Stimulated activated CD4-positive, alpha-beta T cell treated with anti-CD3 and anti-CD28 coated beads, TNF-alpha, amount 100 ng/mL, for 48 hours (primary cell): ENCODE results near the gene NETO2.
A peak's percentile ranks its signal among the peaks of the same experiment; 100 is the strongest.

Source experiments
- DNase-seq, 3 donors: peaks; one replicate each; pipeline ENCODE4 v3.0.0-alpha.2; 2020; ENCODE audit warnings: low read depth in 3 of 3

Gene NETO2

DNA sequence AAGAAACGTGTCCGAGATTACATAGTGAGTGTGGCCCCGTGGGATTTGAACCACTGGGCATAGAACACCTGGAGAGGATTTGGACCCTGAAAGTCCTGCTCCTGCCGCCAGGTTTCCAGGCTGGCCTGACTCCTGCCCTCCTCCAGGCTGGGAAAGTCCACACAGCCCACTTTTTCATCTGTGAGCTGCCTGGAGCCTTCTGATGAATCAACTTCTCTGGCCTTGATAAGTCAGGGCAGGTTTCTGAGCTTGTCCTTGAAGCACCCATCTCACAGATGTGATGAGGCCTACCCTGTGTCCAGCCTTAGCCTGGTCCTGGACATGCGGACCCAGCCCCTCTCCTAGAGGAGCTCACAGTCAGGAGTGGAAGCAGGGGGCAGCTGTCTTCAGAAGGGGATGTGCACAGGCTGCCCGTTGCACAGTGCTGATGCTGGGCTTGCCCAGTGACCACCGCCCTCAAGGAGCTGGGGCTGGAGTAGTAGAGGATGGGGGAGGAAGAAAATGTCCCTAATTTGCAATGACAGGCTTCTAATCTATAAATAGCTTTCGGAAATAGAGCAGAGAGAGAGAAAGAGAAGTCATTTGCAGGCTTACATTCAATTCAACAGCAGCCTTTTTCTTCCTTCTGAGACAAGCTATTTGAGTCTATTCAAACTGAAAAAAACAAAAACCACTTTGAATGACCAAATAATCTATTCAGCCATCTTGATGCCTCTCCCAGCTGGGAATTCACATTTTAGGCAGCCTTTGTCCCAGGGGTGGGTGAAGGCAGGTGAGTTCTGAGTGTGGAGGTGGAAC is 96.8 kb downstream of the NETO2 start:
- no peak for DNase-seq

GRCh38 chr16:47045459-47045858 is 98.3 kb downstream of the NETO2 start:
- no peak for DNase-seq

GRCh38 chr16:47045023-47045422 is 98.7 kb downstream of the NETO2 start:
- DNase-seq: no peak

DNA sequence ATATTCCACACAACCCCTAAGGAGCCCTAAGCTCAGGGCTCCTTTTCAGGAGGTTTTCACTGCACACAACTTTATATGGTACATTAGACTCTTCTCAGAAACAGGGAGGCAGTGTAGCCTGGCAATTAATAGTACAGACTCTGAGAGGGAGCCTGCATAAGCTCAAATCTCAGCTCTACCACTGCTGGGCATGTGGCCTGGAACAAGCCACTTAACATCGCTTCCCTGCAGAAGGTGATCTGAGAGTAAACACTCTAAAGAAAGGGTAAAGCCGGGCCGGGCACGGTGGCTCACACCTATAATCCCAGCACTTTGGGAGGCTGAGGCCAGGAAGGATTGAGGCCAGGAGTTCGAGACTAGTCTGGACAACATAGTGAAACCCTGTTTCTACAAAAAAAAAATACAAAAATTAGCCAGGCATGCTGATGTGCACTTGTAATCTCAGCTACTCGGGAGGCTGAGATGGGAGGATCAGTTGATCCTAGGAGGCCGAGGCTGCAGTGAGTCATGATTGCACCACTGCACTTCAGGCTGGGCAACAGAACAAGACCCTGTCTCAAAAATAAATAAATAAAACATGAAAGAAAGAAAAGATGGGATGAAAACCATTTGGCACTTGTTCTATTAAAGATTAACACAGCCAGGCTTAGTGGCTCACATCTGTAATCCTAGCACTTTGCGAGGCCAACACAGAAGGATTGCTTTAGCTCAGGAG is 99.6 kb downstream of the NETO2 start:
- no peak for DNase-seq

GRCh38 chr16:47043200-47043599 is 100.5 kb downstream of the NETO2 start:
- no peak for DNase-seq

GRCh38 chr16:47037746-47038458 is 105.8 kb downstream of the NETO2 start:
- peak; percentile 72 to 89 (median 81) for DNase-seq

- DNase-seq: peak in 2 of 3 donors; percentile 5 to 24
These were observed 106.4 kb downstream of the NETO2 start for GRCh38 chr16:47037396-47037745.

GRCh38 chr16:47036201-47036600 is 107.5 kb downstream of the NETO2 start:
- no peak for DNase-seq

- DNase-seq: no peak
These were observed 108.3 kb downstream of the NETO2 start for GRCh38 chr16:47035436-47035835.

GRCh38 chr16:47034455-47034854 is 109.3 kb downstream of the NETO2 start:
- DNase-seq: no peak

- no peak for DNase-seq
These were observed 110.6 kb downstream of the NETO2 start for GRCh38 chr16:47033176-47033575.

GRCh38 chr16:47029724-47030123 is 114.0 kb downstream of the NETO2 start:
- no peak for DNase-seq

GRCh38 chr16:47028767-47029377 is 114.9 kb downstream of the NETO2 start:
- no peak for DNase-seq
